ENCODE data around the gene NEK7.

DNA sequence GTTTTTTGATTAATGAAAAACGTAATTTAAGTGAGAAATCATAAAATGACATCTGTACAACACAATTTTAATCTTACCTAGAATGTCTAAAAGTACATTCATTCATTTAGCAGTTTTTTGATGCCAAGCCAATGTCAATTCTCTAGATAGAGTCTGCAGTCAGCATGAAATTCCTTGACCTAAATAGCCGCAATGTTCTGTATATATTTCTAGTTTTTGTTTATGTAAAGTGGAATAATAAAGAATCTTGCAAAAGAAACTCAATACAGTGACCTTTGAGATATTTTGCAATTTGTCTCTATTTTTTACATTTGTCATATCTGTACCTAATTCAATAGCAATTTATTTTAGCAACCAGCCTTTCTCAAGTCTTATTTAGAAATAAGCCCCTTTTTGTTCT lies 207.7 kb downstream of the NEK7 start:
- TF ChIP-seq, protein P1, sequence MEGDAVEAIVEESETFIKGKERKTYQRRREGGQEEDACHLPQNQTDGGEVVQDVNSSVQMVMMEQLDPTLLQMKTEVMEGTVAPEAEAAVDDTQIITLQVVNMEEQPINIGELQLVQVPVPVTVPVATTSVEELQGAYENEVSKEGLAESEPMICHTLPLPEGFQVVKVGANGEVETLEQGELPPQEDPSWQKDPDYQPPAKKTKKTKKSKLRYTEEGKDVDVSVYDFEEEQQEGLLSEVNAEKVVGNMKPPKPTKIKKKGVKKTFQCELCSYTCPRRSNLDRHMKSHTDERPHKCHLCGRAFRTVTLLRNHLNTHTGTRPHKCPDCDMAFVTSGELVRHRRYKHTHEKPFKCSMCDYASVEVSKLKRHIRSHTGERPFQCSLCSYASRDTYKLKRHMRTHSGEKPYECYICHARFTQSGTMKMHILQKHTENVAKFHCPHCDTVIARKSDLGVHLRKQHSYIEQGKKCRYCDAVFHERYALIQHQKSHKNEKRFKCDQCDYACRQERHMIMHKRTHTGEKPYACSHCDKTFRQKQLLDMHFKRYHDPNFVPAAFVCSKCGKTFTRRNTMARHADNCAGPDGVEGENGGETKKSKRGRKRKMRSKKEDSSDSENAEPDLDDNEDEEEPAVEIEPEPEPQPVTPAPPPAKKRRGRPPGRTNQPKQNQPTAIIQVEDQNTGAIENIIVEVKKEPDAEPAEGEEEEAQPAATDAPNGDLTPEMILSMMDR (optimal IDR thresholded peaks at IDR 0.05 in 1 of 3, IDR thresholded peaks at IDR 0.05 in 1 of 3, conservative IDR thresholded peaks at IDR 0.05 in 1 of 3; ENCODE audit: extremely low read depth in 1 of 3, insufficient read depth in 2 of 3, low read length in 3 of 3) = no peak
- TF ChIP-seq EZH2 (IDR thresholded peaks at IDR 0.05; ENCODE audit: low read length) = no peak

Measured in keratinocyte (primary cell).